ENCODE data around the gene C19orf53.

C19orf53 gene

GRCh38 chr19:13796301-13797057 lies 22.2 kb downstream of the C19orf53 start:
- no peak for FAIRE-seq

- FAIRE-seq: no peak
These were observed 22.8 kb downstream of the C19orf53 start for GRCh38 chr19:13797058-13797440.

DNA sequence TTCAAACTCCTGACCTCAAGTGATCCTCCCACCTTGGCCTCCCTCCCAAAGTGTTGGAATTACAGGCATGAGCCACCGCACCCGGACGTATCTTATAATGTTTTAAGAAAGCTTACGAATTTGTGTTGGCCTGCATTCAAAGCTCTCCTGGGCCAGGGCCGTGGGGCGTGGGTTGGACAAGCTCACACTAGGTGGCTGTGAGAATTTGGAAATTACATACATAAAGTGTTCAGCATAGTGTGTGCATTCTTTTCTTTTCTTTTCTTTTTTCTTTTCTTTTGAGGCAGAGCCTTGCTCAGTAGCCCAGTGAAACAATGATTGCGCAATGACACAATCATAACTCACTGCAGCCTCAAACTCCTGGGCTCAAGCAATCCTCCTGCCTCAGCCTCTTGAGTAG lies 23.6 kb downstream of the C19orf53 start:
- no peak for FAIRE-seq

DNA sequence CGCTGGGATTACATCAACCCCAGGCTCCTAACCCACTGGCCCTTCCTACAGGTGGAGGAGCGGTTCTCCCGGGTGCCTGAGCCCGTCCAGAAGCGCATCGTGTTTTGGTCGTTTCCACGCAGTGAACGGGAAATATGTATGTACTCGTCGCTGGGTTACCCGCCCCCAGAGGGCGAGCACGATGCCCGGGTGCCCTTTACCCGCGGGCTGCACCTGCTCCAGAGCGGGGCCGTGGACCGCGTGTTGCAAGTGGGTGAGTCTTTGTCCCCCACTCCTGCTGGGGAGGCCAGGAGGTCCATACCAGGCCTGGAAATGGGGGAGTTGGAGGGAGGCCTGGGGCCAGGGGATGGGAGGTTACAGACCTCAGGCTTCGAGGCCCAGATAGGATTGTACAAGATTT lies 25.4 kb downstream of the C19orf53 start:
- FAIRE-seq: no peak

DNA sequence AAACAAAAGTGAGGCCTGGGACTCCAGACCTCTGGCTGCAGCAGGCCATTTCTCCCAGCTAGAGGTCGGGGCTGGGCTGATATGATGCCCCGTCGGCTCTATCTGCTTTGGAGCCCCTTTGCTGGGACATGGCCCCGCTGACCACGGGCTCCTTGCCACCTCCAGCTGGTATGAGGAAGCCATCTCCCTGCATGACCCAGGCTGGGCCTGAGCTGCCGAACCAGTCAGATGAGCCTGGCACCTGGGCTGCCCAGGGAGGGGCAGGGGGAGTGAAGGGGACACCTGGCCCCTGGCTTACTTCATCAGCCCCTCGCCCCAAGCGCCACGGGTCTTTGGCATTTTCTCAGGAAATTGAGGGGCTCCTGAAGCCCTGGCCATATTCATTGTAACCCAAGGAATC lies 28.8 kb downstream of the C19orf53 start:
- FAIRE-seq: no peak

- no peak for FAIRE-seq
These were observed 30.8 kb downstream of the C19orf53 start for GRCh38 chr19:13804830-13805683.

DNA sequence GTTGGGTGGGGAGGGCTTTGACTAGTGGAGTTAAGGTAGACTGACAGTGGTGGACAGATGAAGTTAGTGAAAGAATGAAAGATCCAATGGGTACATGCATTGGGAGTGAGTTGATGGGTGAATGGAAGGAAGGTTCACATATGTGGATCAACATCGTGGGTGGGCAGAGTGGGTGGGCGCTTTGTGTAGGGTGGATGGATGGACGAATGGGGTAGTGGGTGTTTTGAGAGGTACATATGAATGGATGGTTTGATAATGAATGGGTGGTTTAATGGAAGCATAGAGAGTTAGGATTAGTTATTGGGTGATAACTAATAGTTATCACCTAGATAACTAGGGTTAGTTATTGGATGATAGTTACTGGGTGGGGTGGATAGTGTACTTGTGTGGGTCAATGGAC lies 32.5 kb downstream of the C19orf53 start:
- no peak for FAIRE-seq

DNA sequence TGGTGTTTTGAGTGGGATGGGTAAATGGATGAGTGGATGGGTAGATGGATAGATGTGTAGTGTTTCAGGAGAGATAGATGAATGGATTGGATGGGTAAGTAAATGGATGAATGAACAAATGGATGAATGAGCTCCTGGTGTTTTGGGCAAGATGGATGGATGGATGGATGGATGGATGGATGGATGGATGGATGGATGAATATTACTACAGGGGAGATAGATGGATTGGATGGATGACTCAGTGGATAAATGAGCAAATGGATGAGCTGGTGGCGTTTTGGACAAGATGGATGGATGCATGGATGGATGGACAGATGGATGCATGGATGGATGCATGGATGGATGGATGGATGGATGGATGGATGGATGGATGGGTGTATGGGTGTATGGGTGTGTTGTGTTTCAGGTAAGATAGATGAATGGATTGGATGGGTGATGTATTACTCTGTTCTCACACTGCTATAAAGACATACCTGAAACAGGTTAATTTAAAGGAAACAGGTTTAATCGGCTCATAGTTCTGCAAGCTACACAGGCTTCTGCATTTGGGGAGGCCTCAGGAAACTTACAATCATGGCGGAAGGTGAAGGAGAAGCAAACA lies 33.3 kb downstream of the C19orf53 start:
- no peak for FAIRE-seq

GRCh38 chr19:13808856-13809255 lies 34.6 kb downstream of the C19orf53 start:
- FAIRE-seq: no peak

- no peak for FAIRE-seq
These were observed 38.3 kb downstream of the C19orf53 start for GRCh38 chr19:13812544-13812943.

DNA sequence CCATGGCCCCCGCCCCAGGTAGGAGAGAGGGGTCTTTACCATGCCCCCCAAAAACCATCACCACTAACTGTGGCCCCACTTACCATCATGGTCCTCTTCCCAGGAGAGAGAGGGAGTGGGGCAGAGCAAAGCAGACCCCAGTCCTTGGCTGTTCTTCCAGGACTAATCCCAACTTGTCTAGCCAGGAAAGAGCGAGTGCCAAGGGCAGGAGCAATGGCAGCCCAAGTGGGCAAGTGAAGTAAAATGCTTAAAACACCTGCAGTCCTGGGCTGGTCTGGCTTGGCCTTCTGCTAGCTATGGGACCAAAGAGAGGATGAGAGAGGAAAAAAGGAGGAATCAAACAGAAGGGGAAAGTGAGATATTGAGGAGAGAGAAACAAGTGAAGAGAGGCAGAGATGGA lies 38.9 kb downstream of the C19orf53 start:
- no peak for FAIRE-seq

DNA sequence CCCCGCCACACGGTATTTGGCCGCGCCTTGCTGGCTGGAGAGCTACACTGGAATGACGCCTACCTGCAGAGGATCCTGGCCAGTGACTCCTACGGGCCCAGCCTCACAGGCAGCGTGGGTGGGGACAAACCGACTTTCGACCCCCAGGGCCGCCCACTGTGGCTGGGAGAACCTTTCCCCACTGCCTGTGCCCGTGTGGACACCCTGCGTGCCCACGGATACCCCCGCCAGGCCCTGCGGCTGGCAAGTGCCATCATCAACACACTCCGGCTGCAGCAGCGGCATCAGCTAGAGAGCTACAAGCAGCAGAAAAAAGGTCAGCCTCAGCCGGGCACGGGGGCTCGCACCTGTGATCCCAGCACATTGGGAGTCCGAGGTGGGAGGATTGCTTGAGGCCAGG lies 40.3 kb downstream of the C19orf53 start:
- no peak for FAIRE-seq

GRCh38 chr19:13817018-13817614 lies 42.9 kb downstream of the C19orf53 start:
- FAIRE-seq: no peak

- FAIRE-seq: no peak
These were observed 43.5 kb downstream of the C19orf53 start for GRCh38 chr19:13817615-13818371.

DNA sequence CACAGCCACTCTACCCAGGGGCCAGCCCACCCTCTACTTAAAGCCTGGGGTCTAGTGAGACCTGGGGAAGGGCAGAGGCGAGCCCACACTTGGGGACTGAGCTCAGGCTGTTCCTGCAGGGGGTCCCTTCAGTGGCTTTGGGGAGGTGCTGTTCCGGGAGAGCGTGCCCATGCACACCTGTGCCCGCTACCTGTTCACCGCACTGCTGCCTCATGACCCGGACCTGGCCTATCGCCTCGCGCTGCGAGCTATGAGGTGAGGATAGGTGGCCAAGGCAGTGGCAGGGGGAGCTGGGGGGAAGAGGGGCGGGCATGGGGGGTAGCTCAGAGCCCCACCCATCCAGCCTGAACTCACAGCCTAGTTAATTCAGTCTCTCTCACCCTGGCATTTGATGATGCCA lies 45.0 kb downstream of the C19orf53 start:
- no peak for FAIRE-seq

DNA sequence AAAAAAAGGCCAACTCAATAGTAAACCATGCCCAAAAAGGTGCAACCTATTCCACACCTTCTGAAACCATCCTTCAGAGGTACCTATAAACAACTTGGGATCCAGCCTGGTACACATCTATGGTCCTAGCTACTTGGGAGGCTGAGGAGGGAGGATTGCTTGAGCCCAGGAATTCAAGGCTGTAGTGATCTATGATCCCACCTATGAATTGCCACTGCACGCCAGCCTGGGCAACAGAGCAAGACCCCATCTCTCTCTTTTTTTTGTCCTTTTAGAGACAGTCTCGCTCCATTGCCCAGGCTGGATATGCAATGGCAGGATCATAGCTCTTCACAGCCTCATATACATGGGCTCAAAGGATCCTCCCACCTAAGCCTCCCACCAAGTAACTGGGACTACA lies 47.0 kb downstream of the C19orf53 start:
- no peak for FAIRE-seq

GRCh38 chr19:13823256-13823655 lies 49.0 kb downstream of the C19orf53 start:
- FAIRE-seq: no peak

DNA sequence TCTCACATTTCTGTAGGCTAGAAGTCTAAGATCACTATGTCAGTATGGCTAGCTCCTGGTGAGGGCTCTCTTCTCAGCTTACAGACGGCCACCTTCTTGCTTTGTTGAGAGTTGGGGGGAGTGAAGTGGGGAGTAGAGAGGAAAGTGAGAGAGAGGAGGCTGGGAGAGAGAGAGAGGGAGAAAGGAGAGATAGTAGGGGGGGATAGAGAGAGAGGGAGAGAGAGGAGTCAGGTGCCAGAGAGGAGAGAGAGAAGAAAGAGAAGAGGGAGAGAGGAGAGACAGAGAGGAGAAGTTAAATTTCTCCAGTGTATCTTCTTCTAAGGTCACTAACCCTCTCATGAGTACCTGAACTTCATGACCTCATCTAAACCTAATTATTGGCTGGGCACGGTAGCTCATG lies 49.6 kb downstream of the C19orf53 start:
- no peak for FAIRE-seq

GRCh38 chr19:13824703-13825102 lies 50.4 kb downstream of the C19orf53 start:
- no peak for FAIRE-seq

DNA sequence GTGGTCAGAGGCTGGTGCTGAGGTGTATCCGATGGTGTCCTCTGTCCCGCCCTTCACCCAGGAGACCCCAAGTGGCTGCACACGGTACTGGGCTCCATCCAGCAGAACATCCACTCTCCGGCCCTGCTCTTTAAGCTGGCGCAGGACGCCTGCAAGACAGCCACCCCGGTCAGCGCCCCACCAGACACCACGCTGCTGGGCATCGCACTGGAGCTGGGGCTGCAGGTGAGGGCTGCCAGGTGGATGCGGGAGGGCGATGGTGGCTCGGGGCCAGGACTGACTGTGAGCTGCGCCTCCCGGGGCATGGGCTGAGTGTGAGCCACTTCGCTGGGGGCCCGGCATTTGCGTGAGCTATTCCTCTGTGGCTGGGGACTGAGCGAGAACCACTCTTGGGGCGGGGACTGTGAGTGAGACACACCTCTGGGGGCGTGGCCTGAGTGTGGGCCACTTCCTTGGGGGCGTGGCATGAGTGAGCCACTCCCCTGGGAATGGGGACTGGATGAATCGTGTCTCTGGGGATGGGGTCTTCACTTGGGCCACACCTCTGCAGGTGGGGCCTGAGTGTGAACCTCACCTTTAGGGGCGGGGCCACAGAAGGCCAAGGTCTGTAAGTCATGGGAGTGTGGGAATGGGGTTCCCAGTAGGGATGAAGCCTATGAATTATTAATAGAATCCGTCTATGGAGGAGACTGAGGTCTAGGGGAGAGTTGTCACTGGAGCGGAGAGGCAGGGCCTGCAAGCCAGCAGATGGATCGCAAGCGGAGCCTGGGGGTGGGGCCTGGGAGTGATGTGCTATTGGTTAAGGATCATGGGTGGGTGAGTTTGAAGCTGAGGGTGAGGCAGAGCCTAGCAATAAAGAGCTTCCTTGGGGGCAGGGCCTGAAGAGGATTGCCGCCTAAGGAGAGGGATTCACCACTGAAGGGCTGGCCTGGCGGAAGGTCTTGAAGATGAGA lies 51.5 kb downstream of the C19orf53 start:
- FAIRE-seq: no peak

- FAIRE-seq: no peak
These were observed 52.5 kb downstream of the C19orf53 start for GRCh38 chr19:13826652-13827235.

All from A204.1 (cell line).